Measurements from ENCODE around the gene IMPG1.

Gene IMPG1, protein sequence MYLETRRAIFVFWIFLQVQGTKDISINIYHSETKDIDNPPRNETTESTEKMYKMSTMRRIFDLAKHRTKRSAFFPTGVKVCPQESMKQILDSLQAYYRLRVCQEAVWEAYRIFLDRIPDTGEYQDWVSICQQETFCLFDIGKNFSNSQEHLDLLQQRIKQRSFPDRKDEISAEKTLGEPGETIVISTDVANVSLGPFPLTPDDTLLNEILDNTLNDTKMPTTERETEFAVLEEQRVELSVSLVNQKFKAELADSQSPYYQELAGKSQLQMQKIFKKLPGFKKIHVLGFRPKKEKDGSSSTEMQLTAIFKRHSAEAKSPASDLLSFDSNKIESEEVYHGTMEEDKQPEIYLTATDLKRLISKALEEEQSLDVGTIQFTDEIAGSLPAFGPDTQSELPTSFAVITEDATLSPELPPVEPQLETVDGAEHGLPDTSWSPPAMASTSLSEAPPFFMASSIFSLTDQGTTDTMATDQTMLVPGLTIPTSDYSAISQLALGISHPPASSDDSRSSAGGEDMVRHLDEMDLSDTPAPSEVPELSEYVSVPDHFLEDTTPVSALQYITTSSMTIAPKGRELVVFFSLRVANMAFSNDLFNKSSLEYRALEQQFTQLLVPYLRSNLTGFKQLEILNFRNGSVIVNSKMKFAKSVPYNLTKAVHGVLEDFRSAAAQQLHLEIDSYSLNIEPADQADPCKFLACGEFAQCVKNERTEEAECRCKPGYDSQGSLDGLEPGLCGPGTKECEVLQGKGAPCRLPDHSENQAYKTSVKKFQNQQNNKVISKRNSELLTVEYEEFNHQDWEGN

DNA sequence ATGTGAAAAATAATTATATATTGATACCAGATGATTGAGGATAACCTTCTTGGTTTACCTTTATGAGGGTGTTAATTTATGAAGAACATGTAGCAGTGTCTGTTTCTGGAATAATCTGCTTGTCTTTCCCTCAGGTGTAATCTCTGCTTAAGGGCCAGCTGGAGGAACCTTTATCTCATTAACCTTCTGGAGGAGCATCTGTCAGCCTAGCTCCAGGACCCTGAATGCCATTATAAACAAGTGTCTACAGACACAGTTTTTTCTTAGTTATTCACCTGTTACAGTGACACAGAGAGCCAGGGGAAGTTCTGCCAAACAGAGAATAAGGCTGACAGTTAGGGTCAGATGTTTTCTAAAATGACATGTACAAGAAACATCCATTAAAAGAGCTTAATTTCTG lies at the start of gene IMPG1:
Gene IMPG1, minus strand, starts transcription at position 101 of the 400 bp plus-strand sequence. CDS start 174 bp downstream, outside the sequence.
- peak; percentile 42 for DNase-seq

DNA sequence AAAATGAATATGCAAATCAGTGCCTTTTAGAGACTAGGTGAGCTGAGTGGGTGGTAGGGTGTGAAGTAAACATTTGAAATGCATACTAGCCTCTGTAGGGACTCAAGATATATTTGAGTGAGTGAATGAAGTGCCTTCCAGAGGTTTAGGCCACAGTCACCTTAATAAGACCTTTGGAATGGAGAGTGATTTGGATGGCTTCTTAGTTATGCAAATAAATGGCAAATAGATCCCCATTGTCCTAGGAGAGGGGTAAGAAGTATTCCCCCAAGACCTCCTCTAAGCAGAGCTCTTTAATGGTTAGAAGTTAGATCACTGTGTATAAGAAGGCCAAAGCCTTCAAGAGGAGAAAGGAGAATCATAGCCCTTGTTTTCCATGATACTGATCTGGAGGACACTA lies 47.8 kb upstream of the IMPG1 start:
- no peak for DNase-seq

DNA sequence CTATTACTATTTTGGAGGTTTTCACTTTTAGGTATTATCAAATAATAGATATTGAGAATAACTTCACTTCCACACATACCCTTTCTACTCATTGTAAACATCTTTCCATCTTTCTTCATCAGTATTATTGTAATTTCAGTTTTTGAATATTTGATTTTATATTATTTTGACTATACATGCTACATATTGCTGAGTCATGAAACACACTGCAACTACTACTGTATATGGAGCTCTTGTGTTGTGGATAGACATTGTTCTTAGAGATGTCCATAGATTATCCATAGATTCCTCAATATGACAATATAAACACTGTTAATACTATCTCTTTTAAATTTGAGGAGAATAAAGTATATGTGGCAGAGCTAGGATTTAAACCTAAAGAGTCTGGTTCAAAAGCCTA lies 819 bp upstream of the IMPG1 start:
- DNase-seq: no peak

- DNase-seq: peak; percentile 23
Observed at GRCh38 chr6:76057469-76057868, 15.0 kb downstream of the IMPG1 start.

DNA sequence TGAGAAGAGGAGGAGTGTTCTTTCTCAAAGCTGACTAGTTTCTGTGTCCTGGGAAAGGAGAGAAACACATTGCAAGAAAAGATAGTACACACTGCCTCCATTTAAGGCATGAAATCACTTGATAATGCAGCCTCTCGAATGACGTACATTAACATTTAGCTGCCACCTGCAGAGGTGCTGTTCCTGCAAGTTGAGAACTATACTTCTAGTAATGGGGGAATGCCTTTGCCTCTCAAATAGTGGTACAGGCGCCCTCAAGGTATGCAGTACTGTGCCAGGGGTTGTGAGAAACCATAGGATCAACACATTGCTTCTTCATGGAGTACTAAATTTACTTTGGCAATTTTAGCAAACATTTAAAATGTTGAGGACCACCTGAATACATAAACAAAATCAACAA lies 20.1 kb downstream of the IMPG1 start:
- no peak for DNase-seq

DNA sequence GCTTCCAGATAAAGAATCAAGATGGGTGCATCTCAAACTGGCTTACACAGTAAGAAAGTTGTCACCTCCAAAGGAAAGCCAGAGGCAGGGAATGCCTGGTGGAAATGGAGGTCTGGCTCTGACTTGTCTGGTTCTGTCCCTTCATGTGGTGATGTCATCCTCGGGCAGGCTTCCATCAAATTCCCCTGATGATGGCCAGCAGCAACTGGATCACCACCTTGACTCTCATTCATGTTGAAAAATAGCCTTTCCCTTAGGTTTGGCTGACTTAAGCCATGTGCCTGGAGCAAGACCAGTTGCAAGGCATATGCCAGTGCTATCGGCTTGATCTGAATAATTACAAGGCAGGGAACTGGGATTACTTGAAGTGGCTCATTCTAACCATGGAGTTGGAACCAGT lies 28.8 kb downstream of the IMPG1 start:
- peak; percentile 9 for DNase-seq

GRCh38 chr6:76035713-76036112 lies 36.7 kb downstream of the IMPG1 start:
- peak; percentile 50 for DNase-seq

GRCh38 chr6:76026101-76026500 lies 46.4 kb downstream of the IMPG1 start:
- DNase-seq: peak; percentile 23

DNA sequence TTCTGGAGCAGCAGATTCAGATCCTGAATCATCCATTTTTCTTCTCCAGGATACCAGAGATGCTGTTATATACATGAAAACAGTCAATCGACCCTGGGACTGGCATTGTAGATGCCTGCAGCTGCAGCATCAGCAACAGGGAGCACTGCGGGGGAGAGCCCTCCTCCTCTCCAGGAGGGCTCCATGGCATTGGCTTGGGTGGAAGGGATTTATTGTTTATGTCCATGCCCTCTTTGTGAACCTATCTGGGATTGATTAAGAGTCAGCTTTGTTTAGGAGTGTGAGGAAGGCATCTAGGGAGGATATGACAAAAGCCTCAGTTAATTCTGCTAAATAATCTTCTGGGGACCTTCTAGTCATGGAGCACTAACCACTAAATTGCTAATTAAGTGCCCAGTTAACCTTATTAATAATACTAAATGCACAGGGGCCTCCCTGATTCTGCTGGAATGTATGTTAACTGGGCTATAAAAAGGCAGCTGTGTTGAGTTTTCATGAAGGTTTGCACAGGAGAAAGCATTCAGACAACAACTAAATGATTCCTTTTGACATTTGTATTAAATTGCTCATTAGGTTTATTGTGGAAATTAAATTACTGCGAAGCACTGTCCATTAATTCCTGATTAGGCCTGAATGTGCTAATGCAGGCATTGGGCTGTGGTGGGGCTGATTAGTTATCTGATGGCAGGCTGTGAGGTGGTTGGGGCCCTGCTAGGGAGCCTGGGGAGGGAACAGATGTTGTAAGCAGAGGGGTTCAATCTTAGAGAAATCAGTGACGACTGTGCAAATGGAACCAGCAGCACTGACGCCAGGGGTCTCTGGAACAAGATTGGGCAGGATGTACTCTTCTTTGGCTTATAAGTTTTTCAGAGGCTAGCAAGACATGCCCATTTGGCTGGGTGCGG lies 57.6 kb downstream of the IMPG1 start:
- peak; percentile 81 for DNase-seq

- no peak for DNase-seq
Observed at GRCh38 chr6:76004202-76004601, 68.3 kb downstream of the IMPG1 start.

DNA sequence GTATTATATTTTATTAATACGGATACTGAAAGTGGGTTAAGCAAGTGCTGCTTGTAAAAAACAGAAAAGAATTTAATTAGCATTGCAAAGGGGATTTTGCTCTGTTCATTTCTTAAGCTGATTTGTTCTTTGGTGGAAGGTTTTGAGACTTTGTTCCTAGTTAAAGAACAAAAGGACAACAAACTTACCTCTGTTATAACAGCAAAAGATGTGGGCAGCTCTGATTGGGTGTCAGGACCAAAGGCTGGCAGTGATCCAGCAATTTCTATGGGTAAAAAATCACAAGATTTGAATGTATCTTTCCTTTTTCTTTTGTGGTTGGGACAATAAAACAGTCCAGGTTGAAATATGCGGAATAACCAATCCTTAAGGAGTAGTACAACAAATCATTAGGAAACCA lies 68.8 kb downstream of the IMPG1 start:
- DNase-seq: peak; percentile 27

GRCh38 chr6:76003113-76003512 lies 69.3 kb downstream of the IMPG1 start:
- no peak for DNase-seq

- no peak for DNase-seq
Observed at GRCh38 chr6:76000629-76001028, 71.8 kb downstream of the IMPG1 start.

DNA sequence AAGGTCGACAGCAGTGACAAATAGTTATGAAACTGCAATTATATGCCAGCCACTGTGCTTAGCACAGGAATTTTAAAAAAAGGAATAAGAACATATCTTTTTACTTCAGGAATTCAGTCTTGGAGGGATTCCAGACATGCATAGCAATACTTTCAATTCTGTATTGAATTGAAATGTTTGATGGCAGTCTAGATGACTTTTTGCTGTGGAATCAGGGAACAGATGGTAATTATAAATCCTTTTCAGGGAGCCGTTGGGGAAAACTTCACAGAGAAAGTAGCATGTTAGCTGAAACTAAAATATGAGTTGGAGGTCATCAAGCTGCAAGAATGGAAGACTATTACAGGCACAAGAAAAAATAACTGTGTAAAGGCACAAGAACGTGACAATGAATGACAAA lies 74.8 kb downstream of the IMPG1 start:
- DNase-seq: no peak

DNA sequence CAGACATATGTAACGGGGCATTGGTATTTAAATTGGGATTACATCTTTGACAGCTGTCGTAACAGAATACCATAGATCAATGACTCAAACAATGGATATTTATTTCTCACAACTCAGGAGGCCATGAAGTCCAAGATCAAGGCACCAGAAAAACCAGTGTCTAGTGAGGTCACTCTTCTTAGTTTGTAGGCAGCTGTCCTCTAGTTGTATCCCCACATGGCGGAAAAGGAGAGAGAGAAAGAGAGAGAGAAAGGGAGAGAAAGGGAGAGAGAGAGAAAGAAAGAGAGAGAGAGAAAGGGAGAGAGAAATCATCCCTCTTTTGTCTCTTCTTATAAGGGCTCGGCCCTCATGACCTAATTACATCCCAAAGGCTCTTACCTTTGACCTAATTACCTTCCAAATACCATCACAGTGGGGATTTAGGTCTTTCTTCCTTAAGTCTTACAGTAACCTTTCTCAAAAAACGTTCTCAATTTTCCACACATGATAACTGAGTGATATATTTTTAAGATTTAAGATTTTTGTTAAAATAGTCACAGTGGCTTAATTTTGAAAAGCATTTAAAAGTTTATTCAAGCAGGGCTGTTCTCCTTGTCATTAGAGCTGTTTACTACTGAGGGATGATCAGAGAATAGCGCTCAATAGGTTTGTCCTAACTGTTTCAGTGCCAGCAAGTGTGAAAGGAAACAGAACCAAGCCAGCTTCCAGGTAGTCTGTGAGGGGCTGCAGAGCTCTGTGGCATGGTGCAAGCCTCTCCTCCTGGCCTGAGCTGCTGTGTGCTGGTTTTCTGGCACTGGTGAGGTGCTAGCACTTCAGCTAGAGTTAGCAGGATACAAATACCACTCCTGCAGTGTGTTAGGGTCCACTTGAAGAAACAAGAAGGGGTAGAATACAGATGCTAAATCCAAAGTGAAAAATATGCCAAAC lies 79.0 kb downstream of the IMPG1 start:
- DNase-seq: no peak

GRCh38 chr6:75991941-75992340 lies 80.5 kb downstream of the IMPG1 start:
- DNase-seq: peak; percentile 44

DNA sequence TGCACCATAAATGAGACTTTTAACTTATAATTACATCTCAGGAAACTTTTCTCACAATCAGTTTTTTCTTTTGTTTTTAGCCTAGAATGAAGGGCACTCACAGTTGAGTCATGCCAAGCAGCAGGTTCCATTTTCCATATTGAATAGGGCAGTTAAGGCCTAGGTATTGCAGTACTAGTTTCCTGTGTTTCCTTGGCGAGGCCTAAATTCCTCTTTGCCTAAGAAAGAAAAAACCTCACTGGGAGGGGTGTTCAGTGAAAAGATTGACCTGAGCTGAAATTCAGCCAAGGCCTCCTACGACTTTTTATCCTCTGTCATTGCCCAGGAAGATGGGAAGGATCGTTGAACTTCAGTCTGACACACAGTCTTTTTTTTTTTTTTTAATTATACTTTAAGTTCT lies 85.5 kb downstream of the IMPG1 start:
- DNase-seq: no peak

- DNase-seq: no peak
Observed at GRCh38 chr6:75975904-75976303, 96.6 kb downstream of the IMPG1 start.

GRCh38 chr6:75970093-75970492 lies 102.4 kb downstream of the IMPG1 start:
- no peak for DNase-seq

DNA sequence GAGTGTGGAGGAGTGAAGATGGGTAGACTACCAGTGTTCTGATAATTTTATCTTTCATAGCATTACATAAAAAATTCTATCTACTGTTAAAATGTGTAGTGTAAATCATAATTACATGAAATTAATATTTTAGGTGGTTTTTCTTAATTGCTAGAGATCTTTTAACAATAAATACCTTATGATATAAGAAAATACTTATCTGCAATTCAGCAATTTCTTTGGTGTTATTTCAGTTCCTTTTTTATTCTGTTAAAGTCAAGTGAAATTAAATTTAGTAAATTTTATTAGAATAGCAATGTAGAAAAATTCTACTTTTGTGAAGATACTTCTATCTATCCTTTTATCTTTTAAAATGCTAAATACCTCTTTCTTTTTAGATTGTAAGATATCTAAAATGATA lies 104.3 kb downstream of the IMPG1 start:
- no peak for DNase-seq

DNA sequence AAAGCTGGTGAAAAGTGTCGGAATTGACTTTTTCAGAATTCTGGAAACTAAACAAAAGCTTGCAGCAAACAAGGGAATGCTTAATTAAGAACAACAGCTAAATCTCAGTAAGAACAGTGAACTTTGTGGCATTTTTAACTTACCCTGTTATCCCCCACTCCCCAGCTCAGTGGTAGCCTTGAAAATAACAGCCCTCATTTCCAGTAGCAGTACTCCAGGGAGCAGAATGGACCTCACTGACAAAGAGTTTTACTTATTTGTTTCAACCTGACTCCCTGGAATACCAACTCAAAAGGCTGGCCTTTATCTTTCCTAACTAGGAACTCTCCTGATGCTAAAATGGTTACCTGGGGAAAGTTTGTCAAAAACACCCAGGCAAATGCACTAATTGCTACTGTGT lies 108.9 kb downstream of the IMPG1 start:
- DNase-seq: peak; percentile 69

DNA sequence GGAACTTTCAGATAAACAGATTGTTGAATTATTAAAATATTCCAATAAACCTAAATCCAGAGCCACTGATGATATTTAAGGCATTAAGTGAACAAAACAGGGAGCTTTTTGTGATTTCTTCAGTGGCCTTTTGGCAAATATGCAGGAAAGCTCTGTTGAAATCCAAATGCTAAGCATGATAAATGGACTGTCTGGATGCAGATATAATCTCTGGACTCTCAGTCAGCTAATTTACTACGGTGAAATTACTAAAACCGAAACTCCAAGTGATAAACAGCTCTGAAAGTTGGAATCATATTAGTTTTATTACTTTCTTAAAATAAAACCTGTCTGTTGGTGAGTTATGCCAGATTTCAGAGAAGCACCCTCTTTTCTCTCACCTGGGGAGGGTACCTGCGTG lies 120.3 kb downstream of the IMPG1 start:
- no peak for DNase-seq

All from NCI-H69 (cell line).